Tibial nerve (tissue), 3 donors: ENCODE data around the gene NOS1AP.

Experiments
- EP300 ChIP-seq, 2 donors: sonication (generic); formaldehyde crosslinking; IDR thresholded peaks; one replicate each; pipeline ENCODE4 v1.6.1; 2017; ENCODE audit warnings: antibody characterized with exemption in 2 of 2, mild to moderate bottlenecking in 1 of 2
- POLR2A ChIP-seq, 2 donors: fragments of 450-650 bp; IDR thresholded peaks; one replicate each; pipeline ENCODE4 v1.6.1; 2017; ENCODE audit warnings: antibody characterized with exemption in 2 of 2, mild to moderate bottlenecking in 2 of 2, moderate library complexity in 2 of 2

- TF ChIP-seq POLR2A (IDR thresholded peaks at IDR 0.05): no peak
- no peak for TF ChIP-seq EP300 (IDR thresholded peaks at IDR 0.05)
These were observed 211.9 kb downstream of the NOS1AP start for GRCh38 chr1:162281426-162281825.
